HG02759 (cell line): ENCODE results near the gene PEBP1.

Experiments used
- ATAC-seq: cut with Tn5 transposase; IDR thresholded peaks from one replicate; pipeline ENCODE4 v1.9.1; 2021; ENCODE audit warnings: mild to moderate bottlenecking, moderate library complexity; ENCODE audit not compliant: unreplicated experiment

The PEBP1 gene

DNA sequence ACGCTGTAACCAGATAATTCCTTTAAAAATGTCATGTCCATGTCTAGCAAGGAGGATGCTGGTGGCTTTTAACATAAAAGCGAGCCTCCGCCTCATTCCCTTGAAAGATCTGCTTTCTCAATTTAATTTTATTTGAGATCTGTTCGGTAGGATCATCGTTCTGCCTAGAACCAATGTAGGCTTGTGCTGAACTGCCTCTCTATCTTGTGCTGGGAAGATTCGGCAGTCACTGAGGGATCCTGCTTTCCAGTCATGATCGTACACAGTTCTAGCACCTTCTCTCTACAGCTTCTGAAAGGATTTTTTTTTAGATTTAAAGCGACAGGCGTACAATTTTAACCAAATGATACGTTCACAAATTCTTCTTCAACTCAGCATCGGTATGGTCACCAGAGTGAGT is 54.3 kb downstream of the PEBP1 start:
- no peak for ATAC-seq

GRCh38 chr12:118193477-118193876 is 57.6 kb downstream of the PEBP1 start:
- no peak for ATAC-seq

DNA sequence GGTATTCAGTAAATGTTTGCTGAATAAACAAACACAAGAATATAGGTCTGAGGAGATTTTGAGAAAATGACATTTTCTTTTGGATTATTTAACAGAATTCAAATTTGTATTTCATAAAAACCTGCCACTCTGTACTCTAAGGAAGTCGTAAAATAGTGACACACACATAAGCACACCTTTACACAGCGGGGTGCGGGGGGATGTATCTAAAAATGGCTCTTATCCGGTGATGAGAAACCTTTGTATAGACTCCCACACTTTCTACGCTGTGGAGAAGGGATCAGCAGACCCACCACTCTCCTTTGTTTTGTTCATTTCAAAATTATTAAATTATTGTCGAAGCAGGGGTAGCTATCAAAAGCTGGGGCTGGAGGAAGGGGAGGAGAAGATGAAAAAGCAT is 58.0 kb downstream of the PEBP1 start:
- no peak for ATAC-seq
